Measurements from ENCODE around the gene ZC3H7B.
A peak's percentile ranks its signal among the peaks of the same experiment; 100 is the strongest.

Gene ZC3H7B

GRCh38 chr22:41263704-41264103 is 37.6 kb upstream of the ZC3H7B start:
- Histone ChIP-seq H3K36me3 (ENCODE audit: insufficient read depth, low read length) (peaks cover 14% of the 10 kb centered on the region; the same call in 1 of the 2 replicates), H3K79me2 (ENCODE audit: control insufficient read depth, insufficient read depth, low read length, unreplicated experiment) (no peaks in the 10 kb centered on the region), H2AFZ (ENCODE audit: low read length, unreplicated experiment) (no peak overlapping the region), H3K4me1 (ENCODE audit: control insufficient read depth, insufficient read depth, low read length, unreplicated experiment) (no peaks in the 10 kb centered on the region), H3K4me3 (ENCODE audit: low read depth, low read length) (no peak overlapping the region), H3K27me3 (ENCODE audit: insufficient read depth, low read length) (no peaks in the 10 kb centered on the region), H3K27ac (ENCODE audit: low read depth, low read length) (no peak overlapping the region)

DNA sequence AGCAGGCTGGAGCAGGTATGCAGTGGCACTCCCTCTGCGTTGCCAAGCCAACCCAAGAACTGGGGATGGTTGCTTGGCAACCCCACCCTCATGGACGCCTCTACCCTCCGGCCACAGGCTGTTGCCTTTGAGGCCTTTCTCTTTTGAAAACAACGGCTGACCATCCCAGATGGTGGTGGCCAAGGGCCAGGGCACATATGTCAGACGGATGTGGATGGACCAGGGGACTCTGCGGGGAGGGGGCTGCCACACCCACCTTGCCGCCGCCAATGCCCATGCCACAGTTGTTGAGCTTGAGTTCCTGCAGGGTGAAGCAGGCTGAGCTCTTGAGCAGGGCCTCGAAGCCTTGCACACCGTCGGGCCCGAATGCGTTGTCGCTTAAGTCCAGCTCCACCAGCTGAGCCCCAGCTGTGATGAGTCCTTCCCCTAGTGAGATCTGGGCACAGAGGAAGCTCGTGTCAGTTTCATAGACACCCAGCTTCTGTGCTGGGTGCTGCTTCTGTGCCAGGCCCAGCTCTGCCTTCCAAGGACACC is 36.9 kb upstream of the ZC3H7B start:
- peaks cover 17% of the 10 kb centered on the region; the same call in 1 of the 2 replicates for H3K36me3 ChIP-seq (ENCODE audit: insufficient read depth, low read length)

DNA sequence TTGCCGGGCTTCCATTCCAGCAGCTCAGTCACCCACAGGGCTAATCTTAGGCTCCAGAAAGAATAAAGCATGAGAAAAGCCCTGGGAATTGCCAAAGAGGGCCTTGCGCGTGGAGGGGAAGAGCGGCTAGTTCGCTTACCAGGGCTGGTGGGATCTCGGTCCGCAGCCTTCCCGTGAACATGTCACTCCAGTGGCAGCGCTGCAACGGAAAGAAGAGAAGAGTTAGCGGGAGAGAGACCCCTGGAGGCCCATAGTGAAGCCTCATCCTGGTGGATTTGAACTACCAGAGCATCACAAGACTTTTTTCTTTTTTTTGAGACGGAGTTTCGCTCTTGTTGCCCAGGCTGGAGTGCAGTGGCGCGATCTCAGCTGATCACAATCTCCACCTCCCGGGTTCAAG is 33.4 kb upstream of the ZC3H7B start:
- Histone ChIP-seq H2AFZ (ENCODE audit: low read length, unreplicated experiment) (no peak overlapping the region), H3K27ac (ENCODE audit: low read depth, low read length) (no peak overlapping the region), H3K79me2 (ENCODE audit: control insufficient read depth, insufficient read depth, low read length, unreplicated experiment) (no peaks in the 10 kb centered on the region), H3K4me1 (ENCODE audit: control insufficient read depth, insufficient read depth, low read length, unreplicated experiment) (no peaks in the 10 kb centered on the region), H3K4me3 (ENCODE audit: low read depth, low read length) (no peak overlapping the region), H3K27me3 (ENCODE audit: insufficient read depth, low read length) (no peaks in the 10 kb centered on the region), H3K36me3 (ENCODE audit: insufficient read depth, low read length) (peaks cover 9% of the 10 kb centered on the region; the same call in 1 of the 2 replicates)

More for the DNA sequence above, 36.9 kb upstream of the ZC3H7B start:
- no peaks in the 10 kb centered on the region for H3K4me1 ChIP-seq (ENCODE audit: control insufficient read depth, insufficient read depth, low read length, unreplicated experiment)
- no peaks in the 10 kb centered on the region for H3K27me3 ChIP-seq (ENCODE audit: insufficient read depth, low read length)
- no peak overlapping the region for H3K27ac ChIP-seq (ENCODE audit: low read depth, low read length)
- H2AFZ ChIP-seq (ENCODE audit: low read length, unreplicated experiment): no peak overlapping the region
- H3K4me3 ChIP-seq (ENCODE audit: low read depth, low read length): no peak overlapping the region
- H3K79me2 ChIP-seq (ENCODE audit: control insufficient read depth, insufficient read depth, low read length, unreplicated experiment): no peaks in the 10 kb centered on the region

- H2AFZ ChIP-seq (ENCODE audit: low read length, unreplicated experiment): no peak overlapping the region
- H3K4me3 ChIP-seq (ENCODE audit: low read depth, low read length): no peak overlapping the region
- peaks cover 13% of the 10 kb centered on the region for H3K36me3 ChIP-seq (ENCODE audit: insufficient read depth, low read length)
- H3K27ac ChIP-seq (ENCODE audit: low read depth, low read length): no peak overlapping the region
- no peaks in the 10 kb centered on the region for H3K4me1 ChIP-seq (ENCODE audit: control insufficient read depth, insufficient read depth, low read length, unreplicated experiment)
- H3K79me2 ChIP-seq (ENCODE audit: control insufficient read depth, insufficient read depth, low read length, unreplicated experiment): no peaks in the 10 kb centered on the region
- H3K27me3 ChIP-seq (ENCODE audit: insufficient read depth, low read length): no peaks in the 10 kb centered on the region
These were observed 29.5 kb upstream of the ZC3H7B start for GRCh38 chr22:41271787-41272186.

GRCh38 chr22:41273128-41273527 is 28.2 kb upstream of the ZC3H7B start:
- Histone ChIP-seq H2AFZ (ENCODE audit: low read length, unreplicated experiment) (no peak overlapping the region), H3K79me2 (ENCODE audit: control insufficient read depth, insufficient read depth, low read length, unreplicated experiment) (peaks cover 6% of the 10 kb centered on the region), H3K36me3 (ENCODE audit: insufficient read depth, low read length) (peaks cover 14% of the 10 kb centered on the region; the same call in 1 of the 2 replicates), H3K4me1 (ENCODE audit: control insufficient read depth, insufficient read depth, low read length, unreplicated experiment) (no peaks in the 10 kb centered on the region), H3K4me3 (ENCODE audit: low read depth, low read length) (no peak overlapping the region), H3K27me3 (ENCODE audit: insufficient read depth, low read length) (no peaks in the 10 kb centered on the region), H3K27ac (ENCODE audit: low read depth, low read length) (no peak overlapping the region)

GRCh38 chr22:41274856-41275255 is 26.5 kb upstream of the ZC3H7B start:
- Histone ChIP-seq H3K4me1 (ENCODE audit: control insufficient read depth, insufficient read depth, low read length, unreplicated experiment) (no peaks in the 10 kb centered on the region), H3K4me3 (ENCODE audit: low read depth, low read length) (no peak overlapping the region), H2AFZ (ENCODE audit: low read length, unreplicated experiment) (no peak overlapping the region), H3K79me2 (ENCODE audit: control insufficient read depth, insufficient read depth, low read length, unreplicated experiment) (peaks cover 9% of the 10 kb centered on the region), H3K36me3 (ENCODE audit: insufficient read depth, low read length) (peaks cover 10% of the 10 kb centered on the region; the same call in 1 of the 2 replicates), H3K27me3 (ENCODE audit: insufficient read depth, low read length) (no peaks in the 10 kb centered on the region), H3K27ac (ENCODE audit: low read depth, low read length) (no peak overlapping the region)

DNA sequence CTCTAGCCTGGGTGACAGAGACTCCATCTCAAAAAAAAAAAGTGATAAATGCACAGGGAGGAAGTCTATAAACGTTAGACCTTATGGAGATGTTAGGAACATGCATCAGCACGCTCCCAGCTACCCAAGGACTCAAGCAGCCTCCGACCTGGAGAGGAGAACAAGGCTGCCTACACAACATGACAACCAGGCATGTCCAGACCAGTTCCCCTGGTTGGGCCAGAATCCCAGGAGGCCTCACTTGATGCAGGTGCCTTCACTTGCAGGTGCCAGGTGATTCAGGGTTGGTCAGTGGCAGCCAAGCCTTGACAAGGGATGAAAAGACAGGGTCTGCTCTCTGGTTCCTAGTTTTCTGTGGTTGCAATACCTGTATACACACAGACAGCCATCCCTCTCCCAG is 21.3 kb upstream of the ZC3H7B start:
- H2AFZ ChIP-seq (ENCODE audit: low read length, unreplicated experiment): no peak overlapping the region

DNA sequence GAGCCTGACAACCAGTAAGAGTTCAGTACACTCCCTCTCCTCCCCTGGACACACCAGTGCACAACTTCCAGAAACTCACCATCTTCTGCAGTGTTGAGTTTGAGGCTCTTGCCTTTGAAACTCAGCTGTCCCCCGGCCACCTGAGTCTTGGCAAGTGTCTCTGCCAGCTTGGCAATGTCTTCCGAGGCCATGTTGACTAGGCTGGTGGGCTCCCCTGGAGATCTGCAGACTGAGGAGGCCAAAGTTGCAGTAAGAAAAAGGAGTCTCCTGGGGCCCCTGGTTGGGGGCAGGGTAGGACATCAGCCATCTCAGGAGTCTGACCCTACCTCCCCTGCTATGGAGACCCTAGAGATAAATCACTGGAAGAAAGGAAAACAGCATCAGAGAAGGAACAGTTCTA is 20.5 kb upstream of the ZC3H7B start:
- no peak overlapping the region for H3K4me3 ChIP-seq (ENCODE audit: low read depth, low read length)
- H3K79me2 ChIP-seq (ENCODE audit: control insufficient read depth, insufficient read depth, low read length, unreplicated experiment): peaks cover 54% of the 10 kb centered on the region
- no peak overlapping the region for H3K27ac ChIP-seq (ENCODE audit: low read depth, low read length)
- H3K36me3 ChIP-seq (ENCODE audit: insufficient read depth, low read length): peaks cover 16% of the 10 kb centered on the region
- no peak overlapping the region for H2AFZ ChIP-seq (ENCODE audit: low read length, unreplicated experiment)
- H3K4me1 ChIP-seq (ENCODE audit: control insufficient read depth, insufficient read depth, low read length, unreplicated experiment): peaks cover 12% of the 10 kb centered on the region
- no peaks in the 10 kb centered on the region for H3K27me3 ChIP-seq (ENCODE audit: insufficient read depth, low read length)

More for the DNA sequence above, 21.3 kb upstream of the ZC3H7B start:
- H3K79me2 ChIP-seq (ENCODE audit: control insufficient read depth, insufficient read depth, low read length, unreplicated experiment): peaks cover 53% of the 10 kb centered on the region
- H3K36me3 ChIP-seq (ENCODE audit: insufficient read depth, low read length): peaks cover 18% of the 10 kb centered on the region
- H3K27ac ChIP-seq (ENCODE audit: low read depth, low read length): no peak overlapping the region
- H3K4me3 ChIP-seq (ENCODE audit: low read depth, low read length): no peak overlapping the region
- H3K4me1 ChIP-seq (ENCODE audit: control insufficient read depth, insufficient read depth, low read length, unreplicated experiment): peaks cover 12% of the 10 kb centered on the region
- no peaks in the 10 kb centered on the region for H3K27me3 ChIP-seq (ENCODE audit: insufficient read depth, low read length)

DNA sequence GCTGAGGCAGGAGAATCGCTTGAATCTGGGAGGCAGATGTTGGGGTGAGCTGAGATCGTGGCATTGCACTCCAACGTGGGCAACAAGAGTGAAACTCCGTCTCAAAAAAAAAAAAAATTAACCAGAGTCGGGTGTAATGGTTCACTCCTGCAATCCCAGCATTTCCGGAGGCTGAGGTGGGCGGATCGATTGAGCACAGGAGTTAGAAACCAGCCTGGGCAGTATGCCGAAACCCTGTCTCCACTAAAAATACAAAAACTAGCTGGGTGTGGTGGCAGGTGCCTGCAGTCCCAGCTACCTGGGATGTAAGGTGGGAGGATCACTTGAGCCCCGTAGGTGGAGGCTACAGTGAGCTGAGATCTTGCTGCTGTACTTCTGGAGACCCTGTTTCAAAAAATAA is 16.9 kb upstream of the ZC3H7B start:
- Histone ChIP-seq H3K4me3 (ENCODE audit: low read depth, low read length) (peak overlapping the region; percentile 84), H3K79me2 (ENCODE audit: control insufficient read depth, insufficient read depth, low read length, unreplicated experiment) (peaks cover 46% of the 10 kb centered on the region), H3K4me1 (ENCODE audit: control insufficient read depth, insufficient read depth, low read length, unreplicated experiment) (peaks cover 31% of the 10 kb centered on the region), H2AFZ (ENCODE audit: low read length, unreplicated experiment) (no peak overlapping the region), H3K36me3 (ENCODE audit: insufficient read depth, low read length) (peaks cover 7% of the 10 kb centered on the region; the same call in 1 of the 2 replicates), H3K27ac (ENCODE audit: low read depth, low read length) (peak overlapping the region; percentile 89; the same call in 1 of the 2 replicates), H3K27me3 (ENCODE audit: insufficient read depth, low read length) (no peaks in the 10 kb centered on the region)

- peaks cover 39% of the 10 kb centered on the region for H3K79me2 ChIP-seq (ENCODE audit: control insufficient read depth, insufficient read depth, low read length, unreplicated experiment)
- peak overlapping the region; percentile 70 for H2AFZ ChIP-seq (ENCODE audit: low read length, unreplicated experiment)
These were observed 15.9 kb upstream of the ZC3H7B start for GRCh38 chr22:41285441-41285819.

DNA sequence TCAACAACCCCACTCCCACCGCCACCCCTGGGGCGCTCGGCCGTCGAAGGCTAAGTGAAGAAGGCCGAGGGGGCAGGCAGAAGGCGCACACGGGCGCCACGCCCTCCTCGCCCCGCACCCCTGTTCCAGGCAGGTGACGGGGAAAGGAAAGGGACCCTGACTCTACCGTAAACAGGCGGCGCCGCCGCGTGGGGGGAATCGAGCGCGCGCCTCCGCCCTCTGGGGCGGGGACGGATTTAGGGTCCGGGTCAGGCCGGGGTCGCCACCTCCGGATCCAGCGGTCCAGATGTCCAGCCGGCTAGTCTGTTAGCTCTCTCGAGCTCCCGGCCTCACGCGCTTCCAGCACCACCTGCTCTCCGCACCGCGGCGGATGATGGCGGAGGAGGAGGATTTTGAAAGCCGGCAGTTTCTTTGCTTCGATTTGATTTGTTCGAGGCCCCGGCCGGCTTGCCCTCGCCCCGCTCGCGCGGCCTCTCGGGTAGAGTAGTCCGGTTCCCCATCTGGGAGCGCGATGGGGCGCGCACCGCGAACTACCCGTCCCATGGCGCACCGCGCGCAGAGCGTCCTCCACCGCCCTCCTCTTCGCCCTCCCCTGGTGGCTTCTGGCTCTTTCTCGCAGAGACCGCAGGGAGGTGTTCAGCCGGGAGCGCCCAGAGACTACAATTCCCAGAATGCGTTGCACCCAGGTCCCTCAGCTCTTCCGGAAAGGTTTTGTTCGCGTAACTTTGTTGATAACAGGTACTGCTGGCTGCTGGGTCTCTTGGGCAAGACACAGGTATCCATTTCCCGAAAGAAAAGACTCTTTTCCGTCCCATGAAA is 15.3 kb upstream of the ZC3H7B start, which contains the start of gene RANGAP1:
Gene RANGAP1, minus strand, starts transcription at position 368 of the 819 bp plus-strand sequence. CDS start 5,143 bp downstream, outside the sequence.
- H3K79me2 ChIP-seq (ENCODE audit: control insufficient read depth, insufficient read depth, low read length, unreplicated experiment): peaks cover 35% of the 10 kb centered on the region
- H3K4me3 ChIP-seq (ENCODE audit: low read depth, low read length): peak within 1 kb of the TSS; percentile 84
- H2AFZ ChIP-seq (ENCODE audit: low read length, unreplicated experiment): peak within 1 kb of the TSS; percentile 70
- no peaks in the 10 kb centered on the region for H3K27me3 ChIP-seq (ENCODE audit: insufficient read depth, low read length)
- peak within 1 kb of the TSS; percentile 89 for H3K27ac ChIP-seq (ENCODE audit: low read depth, low read length)
- H3K4me1 ChIP-seq (ENCODE audit: control insufficient read depth, insufficient read depth, low read length, unreplicated experiment): peaks cover 45% of the 10 kb centered on the region
- H3K36me3 ChIP-seq (ENCODE audit: insufficient read depth, low read length): peaks cover 7% of the 10 kb centered on the region; the same call in 1 of the 2 replicates

More at GRCh38 chr22:41285441-41285819, 15.9 kb upstream of the ZC3H7B start:
- H3K4me3 ChIP-seq (ENCODE audit: low read depth, low read length): peak overlapping the region; percentile 84
- H3K27ac ChIP-seq (ENCODE audit: low read depth, low read length): peak overlapping the region; percentile 89
- peaks cover 7% of the 10 kb centered on the region; the same call in 1 of the 2 replicates for H3K36me3 ChIP-seq (ENCODE audit: insufficient read depth, low read length)
- peaks cover 39% of the 10 kb centered on the region for H3K4me1 ChIP-seq (ENCODE audit: control insufficient read depth, insufficient read depth, low read length, unreplicated experiment)
- no peaks in the 10 kb centered on the region for H3K27me3 ChIP-seq (ENCODE audit: insufficient read depth, low read length)
